Common myeloid progenitor, CD34-positive (primary cell): Measurements from ENCODE around the gene FGF18.

Experiments
- CTCF ChIA-PET: fragments of 350-600 bp; sonication (Branson Sonifier 250); formaldehyde crosslinking; loops from one replicate; lab custom pipeline; 2021; ENCODE audit warnings: antibody characterized with exemption; lab: Charles Lee
- POLR2A ChIA-PET: fragments of 350-600 bp; sonication (Branson Sonifier 250); formaldehyde crosslinking; loops from one replicate; lab custom pipeline; 2021; ENCODE audit warnings: antibody characterized with exemption; lab: Charles Lee
- DNase-seq, 3 donors: peaks; one replicate each; pipeline versions ENCODE4 v3.0.0 to v3.0.0-alpha.2; 2013
- H3K27ac ChIP-seq, 2 experiments: 1 replicate in 1 of 2; 2 replicates in 1 of 2; pipeline ENCODE4 v1.7.0; 2013; ENCODE audit warnings: inconsistent platforms in 2 of 2, low read length in 2 of 2, mild to moderate bottlenecking in 2 of 2, low read depth in 1 of 2, moderate library complexity in 1 of 2; ENCODE audit not compliant: severe bottlenecking in 2 of 2, insufficient read depth in 1 of 2, poor library complexity in 1 of 2
- H3K27me3 ChIP-seq, 5 experiments: replicated peaks in 2 of 5; 1 replicate in 3 of 5; 2 replicates in 2 of 5; pipeline versions ENCODE4 v1.6.1 to v1.7.0; 2013; ENCODE audit warnings: low read length in 4 of 5, mild to moderate bottlenecking in 2 of 5, moderate library complexity in 2 of 5, inconsistent platforms in 1 of 5; ENCODE audit not compliant: insufficient read depth in 5 of 5, control insufficient read depth in 4 of 5
- H3K36me3 ChIP-seq, 4 experiments: 1 replicate in 2 of 4; 2 replicates in 2 of 4; pipeline versions ENCODE4 v1.6.1 to v1.7.0; 2013; ENCODE audit warnings: low read length in 3 of 4, control low read depth in 1 of 4, mild to moderate bottlenecking in 1 of 4; ENCODE audit not compliant: control insufficient read depth in 4 of 4, insufficient read depth in 4 of 4
- H3K4me1 ChIP-seq, 4 experiments: 1 replicate in 3 of 4; 2 replicates in 1 of 4; pipeline versions ENCODE4 v1.6.1 to v1.7.1; 2013; ENCODE audit warnings: low read length in 3 of 4, mild to moderate bottlenecking in 3 of 4, control low read depth in 1 of 4, inconsistent platforms in 1 of 4, moderate library complexity in 1 of 4; ENCODE audit not compliant: control insufficient read depth in 4 of 4, insufficient read depth in 4 of 4; ENCODE audit errors: control extremely low read depth in 1 of 4
- H3K4me3 ChIP-seq, 7 experiments: 1 replicate in 4 of 7; 2 replicates in 3 of 7; pipeline versions ENCODE4 v1.5.1 to v1.7.0; 2013; ENCODE audit warnings: mild to moderate bottlenecking in 7 of 7, low read length in 6 of 7, moderate library complexity in 6 of 7, inconsistent platforms in 2 of 7, low read depth in 2 of 7, control low read depth in 1 of 7; ENCODE audit not compliant: insufficient read depth in 4 of 7, control insufficient read depth in 1 of 7; ENCODE audit errors: extremely low read depth in 1 of 7
- H3K9me3 ChIP-seq, 5 experiments: 1 replicate in 4 of 5; 2 replicates in 1 of 5; pipeline versions ENCODE4 v1.6.1 to v1.7.1; 2013; ENCODE audit warnings: low read length in 4 of 5, mild to moderate bottlenecking in 2 of 5, inconsistent platforms in 1 of 5, low read depth in 1 of 5, moderate library complexity in 1 of 5; ENCODE audit not compliant: control insufficient read depth in 4 of 5, insufficient read depth in 2 of 5; ENCODE audit errors: control extremely low read depth in 1 of 5
- WGBS: methylation state at CpG from one replicate; pipeline ENCODE4 v1.1.5; 2013; ENCODE audit not compliant: insufficient coverage; 5-methylcytosine and 5-hydroxymethylcytosine counted together

Gene FGF18

GRCh38 chr5:171437286-171437821 lies 17.9 kb downstream of the FGF18 start:
- DNase-seq = no peak
- H3K27ac ChIP-seq = no peak overlapping the region
- no peak overlapping the region for H3K4me3 ChIP-seq
- ChIA-PET POLR2A (no interaction called here), CTCF (no interaction called here)
- H3K9me3 ChIP-seq = no peaks in the 10 kb centered on the region
- H3K4me1 ChIP-seq = no peaks in the 10 kb centered on the region
- H3K27me3 ChIP-seq = no peaks in the 10 kb centered on the region
- H3K36me3 ChIP-seq = no peaks in the 10 kb centered on the region
- 97% methylated on average over 12 of the region's 14 CpGs for WGBS

- Histone ChIP-seq H3K9me3 (no peaks in the 10 kb centered on the region), H3K4me1 (no peaks in the 10 kb centered on the region), H3K27ac (no peak overlapping the region), H3K4me3 (no peak overlapping the region), H3K27me3 (no peaks in the 10 kb centered on the region), H3K36me3 (no peaks in the 10 kb centered on the region)
- ChIA-PET POLR2A (no interaction called here), CTCF (no interaction called here)
- no peak for DNase-seq
- 100% methylated on average over 3 of the region's 4 CpGs for WGBS
These were observed 19.3 kb downstream of the FGF18 start for GRCh38 chr5:171438738-171439137.

GRCh38 chr5:171441246-171441791 lies 21.9 kb downstream of the FGF18 start:
- Histone ChIP-seq H3K27ac (no peak overlapping the region), H3K4me1 (no peaks in the 10 kb centered on the region), H3K36me3 (no peaks in the 10 kb centered on the region), H3K27me3 (no peaks in the 10 kb centered on the region), H3K4me3 (no peak overlapping the region), H3K9me3 (no peaks in the 10 kb centered on the region)
- 92% methylated on average over 9 of the region's 14 CpGs for WGBS
- CTCF ChIA-PET = no interaction called here
- POLR2A ChIA-PET = no interaction called here
- DNase-seq = no peak

- CTCF ChIA-PET = no interaction called here
- DNase-seq = peak in 1 of 3 donors; percentile 15
- H3K36me3 ChIP-seq = no peaks in the 10 kb centered on the region
- 71% methylated on average over 10 of the region's 13 CpGs for WGBS
- H3K9me3 ChIP-seq = no peaks in the 10 kb centered on the region
- H3K4me1 ChIP-seq = no peaks in the 10 kb centered on the region
- H3K4me3 ChIP-seq = no peak overlapping the region
- POLR2A ChIA-PET = no interaction called here
- H3K27me3 ChIP-seq = no peaks in the 10 kb centered on the region
- no peak overlapping the region for H3K27ac ChIP-seq
These were observed 23.0 kb downstream of the FGF18 start for GRCh38 chr5:171442287-171443042.

GRCh38 chr5:171444582-171444981 lies 25.1 kb downstream of the FGF18 start:
- Histone ChIP-seq H3K36me3 (no peaks in the 10 kb centered on the region), H3K27me3 (peaks cover 0 to 2% (median 0%) of the 10 kb centered on the region in 5 experiments), H3K9me3 (no peaks in the 10 kb centered on the region), H3K4me3 (no peak overlapping the region), H3K4me1 (no peaks in the 10 kb centered on the region), H3K27ac (no peak overlapping the region)
- ChIA-PET CTCF (interaction anchor here (1.1 kb wide), 1 partner anchor 36 kb away, joined by 3 read pairs; no protein-coding TSS in a partner anchor), POLR2A (no interaction called here)
- 98% methylated on average over 11 of the region's 12 CpGs for WGBS
- no peak for DNase-seq

GRCh38 chr5:171445644-171446516 lies 26.4 kb downstream of the FGF18 start:
- ChIA-PET CTCF (no interaction called here), POLR2A (no interaction called here)
- Histone ChIP-seq H3K27me3 (peaks cover 0 to 7% (median 3%) of the 10 kb centered on the region in 5 experiments), H3K27ac (no peak overlapping the region), H3K4me3 (no peak overlapping the region), H3K4me1 (peaks cover 0 to 4% (median 3%) of the 10 kb centered on the region in 4 experiments), H3K9me3 (no peaks in the 10 kb centered on the region), H3K36me3 (no peaks in the 10 kb centered on the region)
- DNase-seq = no peak
- WGBS = 95% methylated on average over 4 of the region's 14 CpGs
